Measurements from ENCODE around the gene SRGAP1.
"Not testable (repeated sequence)": the region's sequence is repeated elsewhere in the genome, so short reads cannot be mapped to it uniquely, and the experiment has no call there.

SRGAP1 gene

GRCh38 chr12:64085154-64085553, 240.7 kb downstream of the SRGAP1 start:
- no peak for DNase-seq (ENCODE audit: low spot score)

- no peak for DNase-seq (ENCODE audit: low spot score)
Measured at GRCh38 chr12:64085996-64086395, 241.5 kb downstream of the SRGAP1 start.

- no peak for DNase-seq (ENCODE audit: low spot score)
Measured at GRCh38 chr12:64086946-64087345, 242.4 kb downstream of the SRGAP1 start.

DNA sequence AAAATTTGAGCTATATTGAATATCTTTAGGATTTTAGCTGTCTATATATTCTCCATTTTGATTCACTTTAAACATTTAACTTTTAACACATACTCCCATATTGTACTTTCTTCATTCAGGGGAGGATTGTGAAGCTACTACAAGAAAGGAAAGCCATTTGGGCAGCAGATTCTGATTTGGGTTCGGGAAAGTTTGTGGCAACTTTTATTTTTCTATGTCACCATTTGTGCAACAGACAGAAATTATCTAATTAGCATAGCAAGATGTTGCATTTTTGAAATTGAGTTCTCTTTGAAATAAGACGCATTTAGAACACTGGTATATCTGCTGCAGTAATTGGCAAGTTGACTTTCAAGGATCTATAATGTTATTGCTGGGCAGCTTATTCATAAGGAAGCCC, 243.3 kb downstream of the SRGAP1 start:
- no peak for DNase-seq (ENCODE audit: low spot score)

DNA sequence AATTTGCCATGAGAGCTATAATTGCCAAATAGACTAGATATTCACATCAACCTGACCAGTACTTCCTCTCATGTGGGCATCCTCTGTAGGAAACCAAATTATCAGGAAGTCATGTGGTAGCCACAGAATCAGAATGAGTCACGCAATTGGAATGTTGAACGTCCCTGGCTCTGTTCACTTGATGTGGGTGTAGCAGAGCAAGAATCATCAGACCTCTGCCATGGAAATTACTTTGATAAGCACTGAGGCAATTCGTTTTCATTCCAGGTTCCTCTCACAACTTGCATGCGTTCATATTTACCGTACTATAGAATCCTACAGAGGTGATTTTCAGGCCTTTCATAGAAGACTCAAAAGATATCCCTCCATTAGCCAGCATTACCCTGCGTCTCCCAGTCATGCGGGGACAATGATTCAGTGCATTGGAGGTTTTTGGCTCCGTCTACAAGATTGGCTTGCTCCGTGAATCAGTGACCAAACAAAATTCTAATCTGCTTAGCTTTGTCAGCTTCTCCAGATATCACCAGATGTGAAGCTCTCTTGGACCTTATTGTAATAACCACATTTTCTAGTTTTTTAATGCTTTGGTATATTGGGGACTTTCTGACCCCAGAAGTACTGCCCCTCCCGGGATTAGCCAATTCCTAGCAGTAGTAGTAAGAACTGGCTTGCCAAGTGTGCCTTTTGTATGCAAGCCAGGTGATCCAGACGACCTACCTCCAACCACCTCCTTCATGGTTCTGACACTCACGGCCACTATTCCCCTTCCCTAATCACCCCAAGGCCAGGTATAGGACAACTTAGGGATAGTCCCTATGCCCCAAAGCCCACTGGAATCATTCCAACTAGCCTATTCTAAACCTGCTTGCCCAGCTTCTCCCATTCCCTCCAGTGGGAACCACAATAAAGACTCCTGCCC, 244.2 kb downstream of the SRGAP1 start:
- peak; percentile 65 for DNase-seq (ENCODE audit: low spot score)

DNA sequence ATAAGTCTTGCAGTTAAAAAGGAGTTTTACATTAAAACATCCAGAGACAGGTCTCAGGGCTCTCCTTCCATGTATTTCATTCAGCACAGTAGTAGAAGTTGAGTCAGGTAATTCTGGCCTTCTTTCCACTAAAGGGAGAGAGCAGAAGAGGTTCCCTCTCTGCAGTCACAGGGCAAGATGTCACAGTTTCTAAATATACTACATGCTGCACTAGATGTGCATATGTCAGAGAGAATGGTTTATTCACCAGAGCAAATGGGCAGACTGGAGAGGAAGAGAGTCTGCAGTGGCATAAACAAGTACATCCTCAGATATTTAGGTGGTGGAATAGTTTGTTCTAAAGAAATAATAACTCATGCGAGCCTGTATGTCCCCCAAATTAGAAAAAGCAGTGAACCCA, 245.5 kb downstream of the SRGAP1 start:
- no peak for DNase-seq (ENCODE audit: low spot score)

DNA sequence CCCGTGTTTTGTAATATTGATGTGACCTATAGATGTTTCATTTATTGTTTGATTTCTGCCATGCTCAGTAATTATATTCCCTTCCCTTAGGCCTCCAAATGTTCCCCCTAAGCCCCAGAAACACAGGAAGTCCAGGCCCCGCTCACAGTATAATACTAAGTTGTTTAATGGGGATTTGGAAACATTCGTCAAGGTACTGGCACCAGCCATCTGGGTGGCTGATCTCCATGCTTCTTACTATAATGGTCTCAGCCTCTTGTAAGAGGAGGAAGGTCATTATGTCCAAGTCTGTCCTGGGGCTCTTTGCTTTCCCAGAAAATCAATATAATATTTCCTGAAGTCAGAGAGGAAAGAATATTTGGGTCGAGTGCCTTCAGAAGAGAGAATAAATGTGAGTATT, 246.7 kb downstream of the SRGAP1 start:
- no peak for DNase-seq (ENCODE audit: low spot score)

GRCh38 chr12:64092507-64093196, 248.2 kb downstream of the SRGAP1 start:
- DNase-seq (ENCODE audit: low spot score), result no peak

- no peak for DNase-seq (ENCODE audit: low spot score)
Measured at GRCh38 chr12:64093689-64094088, 249.2 kb downstream of the SRGAP1 start.

GRCh38 chr12:64097366-64098105, 253.0 kb downstream of the SRGAP1 start:
- DNase-seq (ENCODE audit: low spot score), result no peak

- DNase-seq (ENCODE audit: low spot score), result no peak
Measured at GRCh38 chr12:64098709-64099354, 254.3 kb downstream of the SRGAP1 start.

DNA sequence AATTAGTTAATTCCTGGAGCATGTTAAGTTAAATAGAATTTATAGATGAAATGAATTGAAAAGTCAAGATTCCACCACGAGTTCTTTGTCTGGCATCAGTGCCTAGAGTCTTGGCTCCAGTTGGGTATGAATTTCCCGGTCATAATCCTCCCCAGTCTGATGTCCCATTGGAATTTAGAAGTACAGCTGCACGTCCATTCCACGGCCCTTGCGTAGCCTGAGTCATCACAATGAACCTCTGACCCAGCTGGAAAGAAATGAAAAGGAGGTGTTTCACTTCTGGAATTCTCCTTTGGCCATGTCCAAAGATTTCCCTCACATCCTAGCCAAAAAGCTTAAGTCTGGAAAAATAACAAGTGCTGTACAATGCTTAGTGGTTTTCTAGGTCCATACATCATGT, 254.9 kb downstream of the SRGAP1 start:
- no peak for DNase-seq (ENCODE audit: low spot score)

DNA sequence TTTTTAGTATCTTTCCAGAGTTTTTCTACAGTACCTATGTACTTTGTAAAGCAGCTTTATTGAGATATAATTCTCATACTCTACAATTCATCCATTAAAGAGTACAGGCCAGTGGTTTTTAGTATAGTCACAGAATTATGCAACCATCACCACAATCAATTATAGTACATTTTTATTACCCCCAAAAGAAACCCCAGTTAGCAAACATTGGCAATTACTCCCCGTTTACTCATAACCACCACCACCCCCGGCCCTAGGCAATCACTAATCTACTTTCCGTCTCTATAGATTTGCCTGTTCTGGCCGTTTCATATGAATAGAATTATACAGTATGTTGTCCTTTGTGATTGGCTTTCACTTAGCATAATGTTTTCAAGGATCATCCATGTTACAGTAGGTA, 257.8 kb downstream of the SRGAP1 start:
- DNase-seq (ENCODE audit: low spot score), result no peak

GRCh38 chr12:64103825-64104740, 259.6 kb downstream of the SRGAP1 start:
- DNase-seq (ENCODE audit: low spot score), result no peak

- no peak for DNase-seq (ENCODE audit: low spot score)
Measured at GRCh38 chr12:64105026-64105425, 260.5 kb downstream of the SRGAP1 start.

- DNase-seq (ENCODE audit: low spot score), result no peak
Measured at GRCh38 chr12:64107776-64108175, 263.3 kb downstream of the SRGAP1 start.

DNA sequence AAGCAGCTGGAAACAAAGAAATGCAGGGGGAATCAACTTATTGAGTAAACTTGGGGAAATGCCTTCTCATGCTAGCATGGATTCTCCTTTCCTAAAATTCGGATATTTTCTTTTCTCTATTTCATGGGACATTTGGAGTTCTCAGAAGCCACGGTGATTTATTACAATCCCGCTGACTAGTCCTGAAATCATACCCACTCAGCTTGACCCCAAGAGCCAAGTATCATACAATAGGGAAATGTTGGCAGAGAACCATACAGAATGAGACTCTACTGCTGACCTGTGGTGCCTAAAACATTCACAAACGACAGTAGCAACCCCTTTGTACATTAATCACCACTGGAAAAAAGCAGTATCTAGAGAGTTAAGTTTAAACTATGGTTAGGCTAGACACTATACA, 265.2 kb downstream of the SRGAP1 start:
- no peak for DNase-seq (ENCODE audit: low spot score)

DNA sequence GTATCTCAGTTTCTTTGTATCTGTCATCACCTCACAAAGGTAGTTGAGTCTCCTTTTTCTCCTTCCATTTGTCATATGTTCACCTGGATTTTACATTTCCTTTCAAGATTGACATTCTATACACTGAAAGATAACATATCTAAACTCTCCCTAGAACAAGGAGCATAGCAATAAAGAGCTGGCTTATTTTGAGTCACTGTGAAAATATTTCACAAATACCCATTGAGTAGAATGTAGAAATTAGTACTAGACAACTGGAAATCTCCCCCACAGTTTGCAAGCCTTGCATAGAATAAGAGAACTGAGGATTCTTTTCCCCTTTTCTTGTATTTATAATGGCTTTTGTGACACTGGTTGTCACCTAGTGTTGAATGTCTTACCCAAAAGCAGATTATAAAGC, 266.4 kb downstream of the SRGAP1 start:
- DNase-seq (ENCODE audit: low spot score), result no peak

GRCh38 chr12:64116969-64117368, 272.5 kb downstream of the SRGAP1 start:
- DNase-seq (ENCODE audit: low spot score), result no peak

DNA sequence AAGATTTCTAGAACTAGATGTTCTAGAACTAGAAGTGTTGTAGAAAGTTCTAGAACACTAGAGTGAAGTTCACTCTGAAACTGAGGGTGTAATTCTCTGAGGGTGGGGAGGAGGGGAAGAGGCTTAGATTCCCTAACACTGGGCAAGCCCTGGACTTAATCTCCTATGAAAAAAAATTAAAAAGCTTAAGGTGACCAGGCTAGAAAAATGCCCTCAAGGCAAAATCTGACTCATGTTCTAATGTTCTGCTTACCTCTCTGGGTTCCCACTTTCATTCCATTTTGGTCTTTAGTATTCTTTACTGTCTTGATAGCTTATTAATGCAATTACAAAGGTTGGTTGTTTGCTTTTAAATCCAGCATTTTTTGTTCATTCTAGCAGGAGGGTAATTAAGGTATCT, 276.1 kb downstream of the SRGAP1 start:
- no peak for DNase-seq (ENCODE audit: low spot score)

- DNase-seq (ENCODE audit: low spot score), result not testable (repeated sequence)
Measured at GRCh38 chr12:64121086-64121485, 276.6 kb downstream of the SRGAP1 start.

Data from iPS-NIHi11 (cell line).